Activated T-helper 17 cell treated with anti-CD3 and anti-CD28 coated beads, Interleukin-2, amount 50 U/mL, for 72 hours (primary cell): Measurements from ENCODE around the gene DAGLA. TPM values are rescaled to one million over a fixed set of nuclear protein-coding genes. Genes with fewer than 3 reads are reported as not detected.
A peak's percentile ranks its signal among the peaks of the same experiment; 100 is the strongest.

Source experiments
- ATAC-seq: fragments of 150-1000 bp; cut with Tn5 transposase; replicated peaks from 2 replicates; pipeline ENCODE4 v1.10.0; 2021; ENCODE audit warnings: mild to moderate bottlenecking, moderate library complexity
- H3K27ac Mint-ChIP-seq: one replicate; pipeline ENCODE4 v1.8.0; 2022; ENCODE audit warnings: mixed read lengths
- H3K27me3 Mint-ChIP-seq: one replicate; pipeline ENCODE4 v1.8.0; 2022; ENCODE audit warnings: mixed read lengths
- H3K36me3 Mint-ChIP-seq: one replicate; pipeline ENCODE4 v1.8.0; 2022; ENCODE audit warnings: low read depth, mild to moderate bottlenecking, mixed read lengths
- H3K4me1 Mint-ChIP-seq: one replicate; pipeline ENCODE4 v1.8.0; 2022; ENCODE audit warnings: mixed read lengths
- H3K4me3 Mint-ChIP-seq: one replicate; pipeline ENCODE4 v1.8.0; 2022; ENCODE audit warnings: mild to moderate bottlenecking, mixed read lengths
- H3K9me3 Mint-ChIP-seq: one replicate; pipeline ENCODE4 v1.8.0; 2022; ENCODE audit warnings: mixed read lengths
- total RNA-seq, 2 donors: library from RNA; stranded (reverse); gene quantifications; one replicate each; pipeline ENCODE4 v1.2.3, GENCODE V29; 2022

Gene DAGLA, protein sequence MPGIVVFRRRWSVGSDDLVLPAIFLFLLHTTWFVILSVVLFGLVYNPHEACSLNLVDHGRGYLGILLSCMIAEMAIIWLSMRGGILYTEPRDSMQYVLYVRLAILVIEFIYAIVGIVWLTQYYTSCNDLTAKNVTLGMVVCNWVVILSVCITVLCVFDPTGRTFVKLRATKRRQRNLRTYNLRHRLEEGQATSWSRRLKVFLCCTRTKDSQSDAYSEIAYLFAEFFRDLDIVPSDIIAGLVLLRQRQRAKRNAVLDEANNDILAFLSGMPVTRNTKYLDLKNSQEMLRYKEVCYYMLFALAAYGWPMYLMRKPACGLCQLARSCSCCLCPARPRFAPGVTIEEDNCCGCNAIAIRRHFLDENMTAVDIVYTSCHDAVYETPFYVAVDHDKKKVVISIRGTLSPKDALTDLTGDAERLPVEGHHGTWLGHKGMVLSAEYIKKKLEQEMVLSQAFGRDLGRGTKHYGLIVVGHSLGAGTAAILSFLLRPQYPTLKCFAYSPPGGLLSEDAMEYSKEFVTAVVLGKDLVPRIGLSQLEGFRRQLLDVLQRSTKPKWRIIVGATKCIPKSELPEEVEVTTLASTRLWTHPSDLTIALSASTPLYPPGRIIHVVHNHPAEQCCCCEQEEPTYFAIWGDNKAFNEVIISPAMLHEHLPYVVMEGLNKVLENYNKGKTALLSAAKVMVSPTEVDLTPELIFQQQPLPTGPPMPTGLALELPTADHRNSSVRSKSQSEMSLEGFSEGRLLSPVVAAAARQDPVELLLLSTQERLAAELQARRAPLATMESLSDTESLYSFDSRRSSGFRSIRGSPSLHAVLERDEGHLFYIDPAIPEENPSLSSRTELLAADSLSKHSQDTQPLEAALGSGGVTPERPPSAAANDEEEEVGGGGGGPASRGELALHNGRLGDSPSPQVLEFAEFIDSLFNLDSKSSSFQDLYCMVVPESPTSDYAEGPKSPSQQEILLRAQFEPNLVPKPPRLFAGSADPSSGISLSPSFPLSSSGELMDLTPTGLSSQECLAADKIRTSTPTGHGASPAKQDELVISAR
- under 1 TPM; 0.11 to 0.13 TPM for total RNA-seq

DNA sequence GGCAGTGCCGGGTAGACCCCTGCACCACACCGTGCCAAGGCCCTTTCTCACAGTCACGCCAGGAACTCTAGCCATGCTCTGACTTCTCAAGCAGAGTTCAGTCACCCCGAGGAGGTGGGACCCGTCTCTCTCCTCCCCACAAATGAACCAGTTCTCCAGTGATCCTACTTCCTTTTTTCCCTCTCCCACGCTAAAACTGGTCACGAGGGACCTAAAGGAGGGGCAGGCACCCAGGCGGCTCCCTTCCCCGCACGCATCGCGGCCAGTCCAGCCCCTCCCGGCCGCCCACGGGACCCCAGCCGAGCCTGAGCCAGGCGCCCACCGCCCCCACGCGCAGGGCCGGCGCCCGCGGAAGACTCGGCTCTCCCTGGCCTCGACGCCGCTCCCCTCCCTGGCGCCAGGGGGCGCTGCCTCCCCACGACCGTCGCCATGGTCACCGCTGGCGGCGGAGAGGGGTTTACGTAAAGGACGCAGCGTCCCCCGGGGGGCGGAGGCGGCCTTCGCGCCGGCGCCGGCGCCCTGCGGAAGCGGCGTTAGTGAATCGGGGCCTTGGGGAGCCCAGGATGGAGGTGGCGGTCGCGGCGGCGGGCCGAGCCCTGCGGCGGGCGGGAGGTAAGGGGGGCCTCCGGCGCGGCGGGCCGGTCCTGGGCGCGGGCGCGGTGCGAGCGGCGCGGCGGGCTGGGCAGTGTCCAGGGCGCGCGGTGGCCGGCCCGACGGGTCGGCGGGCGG is at the start of gene DAGLA:
DAGLA (plus strand) TSS at position 499 of the 729 bp plus-strand sequence. CDS start 39,765 bp downstream, outside the sequence.
- ATAC-seq: peak; percentile 66
- H3K4me1 Mint-ChIP-seq: peaks cover 8% of the 10 kb centered on the region
- H3K9me3 Mint-ChIP-seq: no peaks in the 10 kb centered on the region
- no peaks in the 10 kb centered on the region for H3K36me3 Mint-ChIP-seq
- H3K4me3 Mint-ChIP-seq: peak within 1 kb of the TSS; percentile 74
- peaks cover 13% of the 10 kb centered on the region for H3K27me3 Mint-ChIP-seq
- H3K27ac Mint-ChIP-seq: no peak within 1 kb of the TSS

GRCh38 chr11:61632096-61632495 is 48.1 kb upstream of the DAGLA start:
- Mint-ChIP-seq H3K9me3 (no peaks in the 10 kb centered on the region), H3K4me1 (peaks cover 7% of the 10 kb centered on the region), H3K27me3 (peaks cover 3% of the 10 kb centered on the region), H3K36me3 (no peaks in the 10 kb centered on the region), H3K27ac (no peak overlapping the region), H3K4me3 (no peak overlapping the region)
- no peak for ATAC-seq

DNA sequence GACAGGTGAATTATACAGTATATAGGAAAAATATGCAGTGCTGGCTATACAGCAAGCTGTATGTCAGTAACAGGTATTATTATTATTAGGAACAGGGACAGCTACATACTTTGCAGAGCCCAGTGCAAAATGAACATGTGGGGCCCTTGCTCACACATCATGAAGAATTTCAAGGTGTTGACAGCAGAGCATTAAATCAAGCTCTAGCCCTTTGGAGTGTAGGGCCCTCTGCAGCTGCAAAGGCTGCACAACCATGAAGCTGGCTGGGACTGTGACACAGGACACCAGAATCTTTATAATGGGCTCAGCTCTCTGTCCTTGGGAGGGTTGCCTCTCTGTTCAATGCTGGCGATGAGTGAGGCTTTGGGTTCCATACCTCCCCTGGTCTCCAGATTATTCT is 44.9 kb upstream of the DAGLA start:
- H3K27me3 Mint-ChIP-seq: no peaks in the 10 kb centered on the region
- no peaks in the 10 kb centered on the region for H3K4me1 Mint-ChIP-seq
- H3K4me3 Mint-ChIP-seq: no peak overlapping the region
- H3K27ac Mint-ChIP-seq: no peak overlapping the region
- H3K36me3 Mint-ChIP-seq: no peaks in the 10 kb centered on the region
- no peak for ATAC-seq
- no peaks in the 10 kb centered on the region for H3K9me3 Mint-ChIP-seq

- Mint-ChIP-seq H3K36me3 (no peaks in the 10 kb centered on the region), H3K27ac (no peak overlapping the region), H3K27me3 (no peaks in the 10 kb centered on the region), H3K4me1 (no peaks in the 10 kb centered on the region), H3K4me3 (no peak overlapping the region), H3K9me3 (no peaks in the 10 kb centered on the region)
- no peak for ATAC-seq
Observed at GRCh38 chr11:61635787-61636186, 44.4 kb upstream of the DAGLA start.

DNA sequence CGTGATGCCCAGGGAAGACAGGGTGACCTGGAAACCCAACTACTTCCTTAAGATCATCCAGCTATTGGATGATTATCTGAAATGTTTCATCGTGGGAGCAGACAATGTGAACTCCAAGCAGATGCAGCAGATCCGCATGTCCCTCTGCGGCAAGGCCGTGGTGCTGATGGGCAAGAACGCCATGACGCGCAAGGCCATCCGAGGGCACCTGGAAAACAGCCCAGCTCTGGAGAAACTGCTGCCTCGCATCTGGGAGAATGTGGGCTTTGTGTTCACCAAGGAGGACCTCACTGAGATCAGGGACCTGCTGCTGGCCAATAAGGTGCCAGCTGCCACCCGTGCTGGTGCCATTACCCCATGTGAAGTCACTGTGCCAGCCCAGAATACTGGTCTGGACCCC is 43.5 kb upstream of the DAGLA start:
- Mint-ChIP-seq H3K27me3 (peaks cover 4% of the 10 kb centered on the region), H3K36me3 (no peaks in the 10 kb centered on the region), H3K4me1 (no peaks in the 10 kb centered on the region), H3K27ac (no peak overlapping the region), H3K9me3 (no peaks in the 10 kb centered on the region), H3K4me3 (no peak overlapping the region)
- ATAC-seq: no peak

- ATAC-seq: no peak
- Mint-ChIP-seq H3K36me3 (no peaks in the 10 kb centered on the region), H3K4me1 (no peaks in the 10 kb centered on the region), H3K9me3 (no peaks in the 10 kb centered on the region), H3K27ac (no peak overlapping the region), H3K27me3 (peaks cover 4% of the 10 kb centered on the region), H3K4me3 (no peak overlapping the region)
Observed at GRCh38 chr11:61637277-61637676, 42.9 kb upstream of the DAGLA start.

GRCh38 chr11:61639816-61640443 is 40.3 kb upstream of the DAGLA start:
- no peaks in the 10 kb centered on the region for H3K36me3 Mint-ChIP-seq
- no peaks in the 10 kb centered on the region for H3K9me3 Mint-ChIP-seq
- no peak overlapping the region for H3K27ac Mint-ChIP-seq
- H3K4me1 Mint-ChIP-seq: no peaks in the 10 kb centered on the region
- no peak overlapping the region for H3K4me3 Mint-ChIP-seq
- H3K27me3 Mint-ChIP-seq: peaks cover 4% of the 10 kb centered on the region
- ATAC-seq: no peak

GRCh38 chr11:61642162-61642561 is 38.0 kb upstream of the DAGLA start:
- Mint-ChIP-seq H3K4me1 (no peaks in the 10 kb centered on the region), H3K36me3 (no peaks in the 10 kb centered on the region), H3K4me3 (no peak overlapping the region), H3K27me3 (peaks cover 4% of the 10 kb centered on the region), H3K9me3 (no peaks in the 10 kb centered on the region), H3K27ac (no peak overlapping the region)
- no peak for ATAC-seq

DNA sequence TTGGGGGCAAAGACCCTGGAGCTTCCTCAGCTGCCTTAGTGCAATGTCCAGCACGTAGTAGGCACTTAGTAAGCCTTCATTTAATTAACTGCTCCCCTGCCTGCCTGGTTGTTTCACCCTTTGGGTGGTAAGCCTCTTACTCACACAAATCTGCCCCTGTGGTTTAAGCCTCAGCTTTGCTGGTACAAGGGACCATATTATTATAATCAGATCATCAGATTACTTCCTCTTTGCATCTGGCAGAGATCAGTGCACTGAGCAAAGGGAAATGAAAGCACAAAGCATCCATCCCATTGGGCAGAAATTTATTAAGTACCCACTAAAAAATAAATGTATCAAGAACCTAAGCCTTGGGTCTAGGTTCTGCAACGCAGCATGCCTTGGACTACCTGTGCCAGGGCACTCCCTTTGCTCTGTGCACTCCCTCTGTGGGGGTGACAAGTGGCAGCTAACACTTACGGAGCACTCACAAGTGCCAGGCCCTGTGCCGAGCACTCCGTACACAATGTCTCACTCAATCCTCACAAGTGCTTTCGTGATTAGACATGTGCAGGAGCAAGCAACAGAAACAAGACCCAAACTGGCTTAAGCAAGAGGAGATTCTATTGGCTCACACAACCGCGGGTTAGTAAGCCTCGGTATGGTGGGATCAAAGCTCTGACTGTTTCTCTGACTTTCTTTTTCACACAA is 34.9 kb upstream of the DAGLA start:
- H3K27me3 Mint-ChIP-seq: peaks cover 4% of the 10 kb centered on the region
- no peaks in the 10 kb centered on the region for H3K9me3 Mint-ChIP-seq
- H3K27ac Mint-ChIP-seq: no peak overlapping the region
- no peaks in the 10 kb centered on the region for H3K4me1 Mint-ChIP-seq
- no peak overlapping the region for H3K4me3 Mint-ChIP-seq
- no peaks in the 10 kb centered on the region for H3K36me3 Mint-ChIP-seq
- ATAC-seq: no peak

DNA sequence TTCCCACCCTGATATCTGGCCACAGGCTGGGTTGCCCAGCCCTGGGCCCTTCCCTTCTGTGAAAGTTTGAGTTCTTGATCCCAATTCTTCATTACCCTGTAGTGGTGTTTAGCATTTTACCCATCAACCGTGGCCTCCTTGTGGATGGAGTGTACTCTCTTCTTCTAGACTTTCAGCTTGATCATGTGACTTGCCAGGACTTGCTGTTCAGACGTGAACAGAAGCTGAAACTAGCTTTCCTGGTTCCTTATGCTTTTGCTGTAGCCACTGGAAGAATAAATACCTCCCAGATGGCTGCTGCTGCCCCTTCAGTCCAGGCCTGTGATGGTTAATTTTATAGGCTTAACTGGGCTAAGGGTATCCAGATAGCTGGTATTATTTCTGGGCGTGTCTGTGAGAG is 32.7 kb upstream of the DAGLA start:
- H3K4me1 Mint-ChIP-seq: no peaks in the 10 kb centered on the region
- H3K4me3 Mint-ChIP-seq: no peak overlapping the region
- no peak overlapping the region for H3K27ac Mint-ChIP-seq
- no peak for ATAC-seq
- no peaks in the 10 kb centered on the region for H3K9me3 Mint-ChIP-seq
- peaks cover 5% of the 10 kb centered on the region for H3K27me3 Mint-ChIP-seq
- no peaks in the 10 kb centered on the region for H3K36me3 Mint-ChIP-seq

DNA sequence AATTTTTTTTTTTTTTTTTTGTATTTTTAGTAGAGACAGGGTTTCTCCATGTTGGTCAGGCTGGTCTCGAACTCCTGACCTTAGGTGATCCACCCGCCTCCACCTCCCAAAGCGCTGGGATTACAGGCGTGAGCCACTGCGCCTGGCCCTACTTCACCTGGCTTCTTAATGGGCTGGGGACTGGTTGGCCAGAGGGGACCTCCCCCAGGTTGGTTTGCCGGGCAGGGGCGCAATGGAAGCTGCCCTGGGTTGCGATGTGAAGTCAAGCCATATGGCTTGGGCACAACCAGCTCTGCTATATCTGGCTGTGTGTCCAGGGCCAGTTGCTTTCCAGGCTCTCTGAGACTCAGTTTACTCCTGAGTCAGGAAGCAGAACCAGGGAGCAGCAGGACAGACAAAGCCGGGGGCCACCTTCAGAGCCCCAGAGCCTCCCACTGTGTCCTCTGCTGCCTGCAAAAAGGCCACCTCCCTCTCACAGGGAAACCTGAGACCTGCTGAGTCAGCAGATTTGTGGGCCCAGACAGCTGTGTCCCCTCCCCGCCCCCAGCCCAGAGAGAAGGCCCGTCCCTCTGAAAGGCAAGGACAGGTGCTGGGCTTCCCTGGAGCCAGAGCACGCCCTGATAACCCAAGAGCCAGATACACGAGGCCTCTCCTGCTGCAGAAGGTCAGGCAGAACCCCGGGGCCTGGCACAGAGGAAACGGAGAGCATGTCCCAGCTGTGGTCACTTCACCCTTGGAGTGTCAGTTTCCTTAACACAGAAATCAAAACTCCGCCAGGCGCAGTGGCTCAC is 29.2 kb upstream of the DAGLA start:
- Mint-ChIP-seq H3K27ac (no peak overlapping the region), H3K4me1 (no peaks in the 10 kb centered on the region), H3K9me3 (no peaks in the 10 kb centered on the region), H3K27me3 (peaks cover 15% of the 10 kb centered on the region), H3K4me3 (no peak overlapping the region), H3K36me3 (no peaks in the 10 kb centered on the region)
- no peak for ATAC-seq

DNA sequence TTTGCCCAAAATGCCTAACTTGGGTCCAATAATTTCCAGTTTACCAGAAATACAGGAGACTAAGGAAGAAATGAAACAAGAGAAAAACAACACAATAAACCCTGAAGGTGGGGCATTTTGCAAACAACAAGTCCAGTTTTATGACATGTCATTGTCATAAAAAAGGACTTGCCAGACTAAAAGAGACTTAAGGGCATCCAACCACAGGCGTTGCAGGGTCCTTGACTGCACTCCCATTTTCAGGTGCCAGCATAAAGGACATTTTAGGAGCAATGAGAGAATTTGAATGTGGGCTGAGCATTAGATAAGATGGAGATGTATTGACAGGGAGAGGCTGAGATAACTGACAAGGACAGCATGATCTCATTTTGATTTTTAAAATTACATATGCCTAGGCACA is 28.1 kb upstream of the DAGLA start:
- H3K4me1 Mint-ChIP-seq: no peaks in the 10 kb centered on the region
- no peak overlapping the region for H3K27ac Mint-ChIP-seq
- H3K9me3 Mint-ChIP-seq: no peaks in the 10 kb centered on the region
- no peak overlapping the region for H3K4me3 Mint-ChIP-seq
- ATAC-seq: no peak
- no peaks in the 10 kb centered on the region for H3K36me3 Mint-ChIP-seq
- peaks cover 15% of the 10 kb centered on the region for H3K27me3 Mint-ChIP-seq

- Mint-ChIP-seq H3K4me3 (no peak overlapping the region), H3K9me3 (no peaks in the 10 kb centered on the region), H3K27me3 (peaks cover 15% of the 10 kb centered on the region), H3K36me3 (no peaks in the 10 kb centered on the region), H3K27ac (no peak overlapping the region), H3K4me1 (no peaks in the 10 kb centered on the region)
- ATAC-seq: no peak
Observed at GRCh38 chr11:61654397-61654829, 25.8 kb upstream of the DAGLA start.
